Inferior parietal cortex (tissue), 1 donor: ENCODE results near the gene RSAD2.
"Not testable (repeated sequence)": the region's sequence is repeated elsewhere in the genome, so short reads cannot be mapped to it uniquely, and the experiment has no call there.

ENCODE experiments used
- DNase-seq: peaks from one replicate; pipeline ENCODE4 v3.0.0-alpha.2; 2016; ENCODE audit errors: extremely low spot score

The RSAD2 gene

DNA sequence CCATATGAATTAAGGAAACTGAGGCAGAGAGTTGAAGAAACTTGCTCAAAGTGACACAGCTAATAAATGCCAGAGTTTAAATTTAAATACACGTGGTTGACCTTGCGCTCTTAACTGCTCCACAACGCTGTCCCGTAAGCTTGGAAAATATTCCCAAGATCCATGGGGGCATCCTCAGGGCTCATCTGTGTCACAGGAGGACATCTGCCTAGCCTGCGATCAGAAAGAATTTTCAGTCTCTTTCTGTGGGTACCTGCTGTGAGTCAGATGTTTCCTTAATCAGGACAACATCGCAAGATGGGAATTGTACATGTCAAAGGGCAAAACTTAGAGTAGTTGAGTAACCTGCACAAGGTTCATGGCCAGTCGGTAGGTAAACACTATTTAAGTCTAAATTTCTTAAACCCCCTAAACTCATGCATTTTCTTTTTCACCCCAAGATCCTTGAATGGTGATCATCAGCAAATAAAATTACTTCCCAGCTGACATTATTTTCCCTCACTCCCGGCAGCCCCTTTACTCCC, 13.3 kb upstream of the RSAD2 start:
- no peak for DNase-seq

DNA sequence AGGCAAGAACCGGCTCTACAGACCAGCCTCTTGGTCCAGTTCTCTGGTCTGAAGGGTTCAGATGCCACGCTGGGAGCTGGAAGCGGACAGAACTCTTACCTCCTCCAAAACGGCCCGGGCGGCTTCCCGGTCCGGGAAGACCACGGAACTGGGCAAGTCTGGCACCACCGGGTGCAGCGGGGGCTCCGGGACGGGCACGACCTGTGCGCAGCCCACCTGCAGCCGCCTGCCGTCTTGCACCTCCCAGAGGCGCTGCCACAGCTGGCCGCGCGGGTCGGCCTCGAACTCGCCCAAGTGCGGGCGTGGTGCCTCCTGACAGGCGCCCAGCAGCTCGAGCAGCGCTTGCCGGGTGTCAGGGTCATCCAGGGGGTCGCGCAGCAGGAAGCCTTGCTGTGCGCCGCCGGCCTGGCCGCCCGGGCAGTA, 12.6 kb upstream of the RSAD2 start:
- no peak for DNase-seq

DNA sequence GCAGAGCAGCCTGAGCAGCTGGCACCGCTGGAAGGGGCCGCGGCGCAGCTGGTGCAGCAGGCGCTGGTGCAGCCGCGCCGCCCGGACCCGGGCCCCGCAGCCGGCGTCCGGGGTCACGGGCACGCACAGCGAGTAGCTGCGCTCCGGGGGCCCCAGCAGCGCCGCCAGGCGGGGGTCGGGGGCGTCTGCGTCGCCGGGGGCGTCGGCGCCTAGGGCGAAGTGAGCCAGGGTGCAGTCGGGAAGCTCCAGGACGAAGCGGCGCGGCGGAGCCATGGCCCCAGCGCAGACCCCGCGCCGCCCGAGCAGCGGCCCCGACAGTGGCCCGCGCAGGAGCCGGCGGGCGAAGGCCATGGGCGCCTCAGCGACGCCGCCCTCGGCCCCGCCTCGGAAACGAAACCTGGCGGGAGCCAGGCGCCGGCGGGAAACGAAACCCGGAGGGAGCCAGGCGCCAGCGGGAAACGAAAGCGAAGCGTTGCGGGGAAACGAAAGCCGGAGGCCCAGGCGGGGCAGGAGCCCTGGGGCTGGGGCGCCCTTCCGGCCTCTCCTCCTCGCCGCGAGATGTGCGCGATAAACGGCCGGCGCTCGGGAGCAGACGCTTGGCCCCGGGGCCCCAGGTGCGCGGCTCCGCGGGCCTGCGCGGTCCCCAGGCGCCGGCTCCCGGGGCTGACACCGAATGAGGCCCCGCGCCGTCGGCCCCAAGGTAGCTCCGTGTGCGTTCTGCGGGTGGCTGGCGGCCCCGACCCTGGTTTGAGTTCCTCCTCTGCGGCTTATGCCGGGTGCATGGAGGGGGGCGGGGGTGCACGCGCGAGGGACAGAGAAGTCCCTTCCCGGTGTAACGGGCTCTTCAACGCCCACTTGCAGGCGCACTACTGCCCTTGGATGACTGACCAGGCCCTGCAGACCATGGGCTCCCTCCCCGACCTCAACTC, 12.0 kb upstream of the RSAD2 start, which contains the start of gene CMPK2:
Gene CMPK2 (minus strand): TSS at position 562 of the 929 bp plus-strand sequence. CDS start 211 bp downstream, at position 351.
- DNase-seq: peak; percentile 53

DNA sequence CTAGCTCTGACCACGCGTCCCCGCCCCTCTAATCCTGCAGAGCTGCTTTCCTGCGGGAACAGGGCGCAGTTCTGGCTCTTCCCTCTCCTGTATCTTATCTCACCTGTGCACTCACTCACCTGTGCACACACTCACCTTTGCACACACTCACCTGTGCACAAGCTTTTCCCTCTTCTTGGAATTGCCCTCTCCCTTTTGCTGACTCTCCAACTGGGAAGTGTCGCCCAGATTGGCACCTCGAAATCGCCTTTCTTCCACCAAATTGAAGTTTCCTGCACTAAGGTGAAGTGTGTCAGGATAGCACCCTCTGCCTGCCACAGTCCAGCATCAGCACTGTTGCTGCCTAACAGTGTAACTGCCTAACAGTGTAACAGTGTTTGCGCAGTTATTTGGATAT, 11.3 kb upstream of the RSAD2 start:
- peak; percentile 44 for DNase-seq

DNA sequence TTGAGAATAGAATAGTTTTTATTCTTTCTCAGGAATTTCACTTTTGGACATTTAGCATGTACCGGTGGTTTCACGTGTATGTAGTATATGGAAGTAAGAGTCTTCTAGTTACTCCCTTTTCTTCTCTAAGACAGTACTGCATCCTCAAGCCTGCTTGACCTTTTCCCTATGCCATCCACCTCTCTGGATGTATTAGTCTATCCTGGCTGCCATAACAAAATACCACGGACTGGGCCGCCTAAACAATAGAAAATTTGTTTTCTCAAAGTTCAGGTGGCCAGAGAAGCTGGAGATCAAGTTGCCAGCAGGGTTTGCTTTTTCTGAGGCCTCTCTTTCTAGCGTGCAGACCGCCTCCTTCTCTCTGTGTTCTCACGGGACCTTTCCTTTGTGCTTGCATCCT, 10.6 kb upstream of the RSAD2 start:
- DNase-seq: no peak

DNA sequence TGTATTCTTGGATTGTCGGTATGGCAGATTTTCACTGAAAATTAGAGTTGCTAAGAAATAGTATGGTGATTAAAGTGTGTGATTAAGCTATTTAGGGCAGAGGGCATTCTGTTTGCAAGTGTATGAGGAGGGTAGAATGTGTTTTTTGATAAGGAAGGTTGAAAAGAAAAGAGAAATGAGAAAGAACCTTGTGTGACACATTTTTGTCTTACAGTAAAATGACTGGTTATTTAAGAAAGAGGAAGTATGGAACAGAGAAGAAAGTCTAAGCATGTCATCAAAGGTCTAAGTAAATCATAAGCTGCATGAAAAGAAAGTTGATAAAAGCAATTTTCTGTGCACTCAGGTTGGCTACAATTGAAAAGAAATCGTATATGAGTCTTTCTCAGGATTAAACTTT, 5.2 kb upstream of the RSAD2 start:
- no peak for DNase-seq

DNA sequence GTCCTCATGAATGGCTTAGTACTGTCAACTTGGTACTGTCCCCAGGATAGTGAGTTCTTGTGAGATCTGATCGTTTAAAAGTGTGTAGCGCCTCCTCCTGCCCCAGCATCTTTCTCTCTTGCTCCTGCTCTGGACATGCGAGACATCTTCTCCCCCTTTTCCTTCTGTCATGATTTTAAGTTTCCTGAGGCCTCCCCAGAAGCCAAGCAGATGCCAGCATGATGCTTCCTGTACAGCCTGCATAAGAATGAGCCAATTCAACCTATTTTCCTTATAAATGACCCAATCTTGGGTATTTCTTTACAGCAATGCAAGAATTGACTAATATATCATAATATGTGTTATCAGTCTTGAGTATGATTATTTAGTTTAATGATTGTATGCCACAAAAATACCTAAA, 3.5 kb upstream of the RSAD2 start:
- no peak for DNase-seq

DNA sequence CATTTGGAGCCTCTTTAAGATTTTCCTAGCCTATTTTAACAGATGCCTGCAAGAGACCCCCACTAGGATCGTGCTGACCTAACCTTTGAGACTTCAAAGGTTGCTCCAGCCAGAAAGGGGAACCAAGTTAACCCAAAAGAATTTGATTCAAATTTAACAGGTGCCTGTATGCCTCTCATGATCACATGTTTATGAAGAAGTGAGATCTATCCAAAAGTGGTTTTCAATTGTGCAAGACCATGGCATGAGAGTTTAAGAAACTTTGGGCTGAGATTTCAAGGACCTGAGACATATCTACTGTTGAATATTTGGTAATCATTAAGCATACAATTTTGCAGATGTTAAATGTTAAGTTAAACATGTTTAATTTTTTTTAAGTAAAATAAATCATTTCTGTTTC, 1.3 kb upstream of the RSAD2 start:
- DNase-seq: no peak

DNA sequence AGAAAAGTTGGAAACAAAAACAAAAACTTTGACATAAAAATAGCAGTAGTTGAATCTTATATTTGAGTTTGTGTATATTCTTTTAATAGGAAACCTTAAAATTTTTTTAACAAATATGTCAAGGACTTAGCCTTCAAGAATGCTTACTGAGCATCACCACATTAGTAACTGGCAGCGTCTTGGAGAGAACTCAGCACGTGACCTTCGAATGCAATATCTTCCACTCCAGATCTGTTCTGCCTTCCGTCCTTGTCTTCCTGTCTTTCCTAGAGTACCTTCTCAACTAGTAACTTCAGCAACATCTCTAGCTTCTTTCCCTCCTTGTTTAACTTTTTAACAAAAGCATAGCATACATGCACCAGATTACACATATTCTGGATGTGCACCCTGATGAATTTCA, 972 bp downstream of the RSAD2 start:
- DNase-seq: no peak

DNA sequence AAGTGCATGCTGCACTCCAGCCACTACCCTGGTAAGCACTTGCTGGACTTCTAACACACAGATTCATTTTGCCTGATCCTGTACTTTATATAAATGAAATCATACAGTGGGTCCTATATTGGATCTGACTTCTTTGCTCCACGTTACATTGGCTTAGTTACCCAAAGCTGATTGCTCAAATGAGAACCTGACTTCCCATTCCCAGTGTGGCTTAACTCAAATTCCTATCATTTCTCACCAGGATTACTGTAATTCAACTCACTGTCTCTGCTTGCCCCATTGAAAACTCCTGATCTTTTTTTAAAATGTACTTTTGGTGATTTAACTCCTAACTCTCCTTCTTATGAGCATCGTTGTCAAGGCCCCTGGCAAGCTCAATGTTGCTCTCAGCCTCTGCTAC, 1.4 kb downstream of the RSAD2 start:
- no peak for DNase-seq

DNA sequence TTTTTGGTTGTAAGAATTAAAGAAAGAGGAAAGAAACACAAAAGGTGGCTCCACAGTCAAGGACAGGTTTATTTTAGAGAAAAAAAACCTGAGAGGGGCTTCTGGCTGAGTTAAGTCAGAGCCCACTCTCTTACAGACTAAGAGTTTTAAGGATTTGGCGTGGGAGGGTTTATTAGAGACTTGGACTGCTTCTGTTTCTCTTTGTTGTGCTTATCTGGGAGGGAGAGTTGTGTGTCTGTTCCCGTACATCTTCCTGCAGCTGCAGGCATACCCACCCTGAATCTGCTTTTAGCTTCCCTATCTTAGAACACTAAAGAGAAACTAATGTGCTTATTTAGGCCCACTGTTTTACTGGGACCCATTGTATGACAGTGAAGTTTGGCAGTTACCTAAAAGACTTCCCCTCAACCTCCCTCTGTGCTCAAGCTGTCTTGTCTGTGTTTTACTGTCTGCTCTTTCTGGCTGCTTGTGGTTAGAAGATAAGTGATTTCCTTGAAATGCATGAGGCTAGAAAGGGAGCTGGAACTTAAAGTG, 2.7 kb downstream of the RSAD2 start:
- DNase-seq: no peak

DNA sequence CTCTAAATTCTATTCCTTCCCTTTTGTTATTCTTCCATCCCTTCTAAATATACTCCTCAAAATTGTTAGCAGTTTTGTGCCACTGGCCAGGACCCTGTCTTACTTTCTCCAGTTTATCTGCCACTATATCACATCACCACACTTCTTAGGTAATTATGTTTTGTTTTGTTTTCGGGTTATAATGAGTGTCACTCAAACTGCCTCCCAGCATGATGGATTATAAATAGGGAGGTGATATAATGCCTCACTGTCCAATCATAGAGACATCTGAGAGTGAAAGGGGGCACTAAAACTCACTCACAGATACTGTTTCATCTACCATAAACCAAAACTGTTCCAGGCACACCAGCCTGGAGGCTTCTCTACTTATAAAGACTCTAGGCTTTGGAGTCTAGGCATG, 3.5 kb downstream of the RSAD2 start:
- DNase-seq: no peak

DNA sequence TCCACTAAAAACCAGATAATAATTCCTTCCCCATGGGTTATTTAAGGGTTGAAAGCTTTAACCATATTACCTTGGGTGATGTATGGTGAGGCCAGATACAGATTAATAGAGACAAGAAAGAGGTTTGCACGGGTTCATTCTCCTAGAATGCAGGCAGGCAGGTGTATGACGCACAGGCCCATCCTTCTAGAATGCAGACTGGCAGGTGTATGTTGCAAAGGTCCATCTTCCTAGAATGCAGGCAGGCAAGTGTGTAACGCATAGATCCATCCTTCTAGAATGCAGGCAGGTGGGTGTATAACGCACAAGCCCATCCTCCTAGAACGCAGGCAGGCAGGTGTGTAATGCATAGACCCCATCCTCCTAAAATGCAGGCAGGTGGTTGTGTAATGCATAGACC, 3.9 kb downstream of the RSAD2 start:
- no peak for DNase-seq

DNA sequence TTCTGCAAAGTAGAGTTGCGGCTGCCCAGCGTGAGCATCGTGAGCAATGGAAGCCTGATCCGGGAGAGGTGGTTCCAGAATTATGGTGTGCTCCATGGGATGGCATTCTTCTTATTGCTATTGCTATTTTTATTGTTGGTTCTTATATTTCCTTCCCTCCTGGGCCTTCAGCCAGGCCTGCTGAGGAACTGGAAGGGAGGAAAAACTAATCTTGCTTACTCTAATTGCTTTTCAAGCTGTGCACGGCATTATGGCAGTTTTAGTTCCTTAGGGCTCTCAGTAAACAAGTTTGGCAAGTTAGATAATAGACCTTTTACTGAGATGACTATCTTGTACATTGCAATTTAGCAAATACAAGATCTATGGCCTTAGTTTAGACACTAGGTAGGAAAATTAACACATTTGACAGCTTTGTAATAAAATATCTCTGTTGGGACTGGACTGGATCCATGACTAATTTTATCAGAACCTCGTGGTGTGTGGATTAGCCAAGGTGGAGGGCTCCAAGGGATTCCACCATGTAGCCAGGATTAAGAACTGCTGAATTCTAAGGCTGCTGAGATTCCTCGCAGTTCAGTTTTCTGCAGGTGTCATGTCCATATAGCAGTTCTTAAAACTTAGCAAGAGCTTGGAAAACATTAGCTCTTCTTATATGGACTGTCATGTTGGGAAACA, 6.0 kb downstream of the RSAD2 start:
- DNase-seq: no peak

DNA sequence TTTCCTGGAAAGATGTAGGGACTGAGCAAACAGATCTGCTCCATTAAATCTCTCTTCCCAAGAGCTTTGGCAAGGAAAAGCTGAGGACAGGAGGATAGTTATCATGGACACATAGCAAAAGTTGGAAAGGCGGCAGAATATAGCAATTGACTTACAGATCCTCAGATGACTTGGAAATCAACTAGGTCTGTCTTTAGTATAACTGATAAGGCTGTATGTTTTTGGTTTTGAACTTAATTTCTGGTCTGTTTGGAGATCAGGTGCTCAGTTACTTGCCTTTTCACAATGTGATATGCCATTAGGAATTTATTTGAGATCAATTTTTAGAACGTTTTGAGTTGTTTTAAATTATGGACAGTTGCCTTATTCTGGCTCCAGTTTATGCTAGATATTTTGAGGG, 8.0 kb downstream of the RSAD2 start:
- DNase-seq: no peak

DNA sequence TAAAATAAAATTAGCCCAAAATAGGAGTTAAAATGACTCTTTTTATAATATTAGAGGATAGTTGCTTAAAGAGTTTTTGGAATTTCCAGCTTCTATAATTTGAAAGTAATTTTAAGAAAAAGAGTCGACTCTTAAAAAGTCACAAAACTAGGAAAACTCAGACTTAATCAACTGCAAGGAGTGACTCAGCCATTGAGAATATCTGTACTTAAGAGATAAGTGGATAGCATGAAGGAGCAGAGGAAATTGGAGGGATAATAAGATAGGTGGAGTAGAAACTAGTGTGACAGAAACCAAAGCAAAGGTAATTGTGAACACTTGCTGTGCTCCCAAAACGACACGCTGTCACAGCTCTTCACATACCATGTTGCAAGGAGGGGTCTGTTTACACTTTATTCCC, 8.4 kb downstream of the RSAD2 start:
- no peak for DNase-seq

DNA sequence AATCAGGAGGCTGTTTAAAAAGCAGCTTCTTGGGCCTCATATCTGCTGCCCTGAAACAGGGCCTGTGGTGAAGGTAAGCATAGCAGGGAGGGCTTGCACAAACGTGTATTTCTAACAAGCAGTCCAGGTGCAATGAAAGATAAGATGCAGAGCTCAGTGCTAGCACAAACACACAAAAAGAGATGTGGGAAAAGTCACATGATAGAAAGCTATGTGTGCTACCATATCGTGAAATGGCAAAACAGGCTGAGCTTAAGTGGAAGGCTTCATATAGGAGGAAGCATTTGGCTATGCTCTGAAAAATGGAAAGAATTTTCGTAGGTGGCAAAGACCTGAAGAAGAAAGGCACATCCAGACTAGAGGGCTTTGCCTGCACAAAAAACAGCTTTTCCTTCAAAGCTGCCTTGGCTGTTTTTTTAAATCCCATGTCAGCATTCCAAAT, 10.2 kb downstream of the RSAD2 start:
- DNase-seq: peak; percentile 23

DNA sequence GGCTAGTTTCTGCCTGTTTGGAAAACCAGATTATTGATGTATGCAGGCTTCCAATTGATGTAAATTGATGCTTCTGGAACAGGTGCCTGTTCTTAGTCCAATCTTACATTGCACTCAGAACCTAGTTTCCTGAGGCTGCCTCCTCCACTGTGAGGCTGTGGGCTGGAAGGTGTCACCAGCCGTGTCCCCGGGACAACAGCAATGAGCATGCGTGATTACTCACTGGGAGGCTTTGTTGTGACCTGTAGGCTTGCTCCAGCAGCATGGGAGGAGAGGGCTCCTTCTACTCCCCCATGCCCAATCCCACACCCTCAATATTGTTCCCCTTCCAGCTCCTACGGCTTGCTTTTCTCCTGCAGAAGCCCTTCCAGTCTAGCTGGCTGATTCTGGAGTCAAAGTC, 11.1 kb downstream of the RSAD2 start:
- no peak for DNase-seq

DNA sequence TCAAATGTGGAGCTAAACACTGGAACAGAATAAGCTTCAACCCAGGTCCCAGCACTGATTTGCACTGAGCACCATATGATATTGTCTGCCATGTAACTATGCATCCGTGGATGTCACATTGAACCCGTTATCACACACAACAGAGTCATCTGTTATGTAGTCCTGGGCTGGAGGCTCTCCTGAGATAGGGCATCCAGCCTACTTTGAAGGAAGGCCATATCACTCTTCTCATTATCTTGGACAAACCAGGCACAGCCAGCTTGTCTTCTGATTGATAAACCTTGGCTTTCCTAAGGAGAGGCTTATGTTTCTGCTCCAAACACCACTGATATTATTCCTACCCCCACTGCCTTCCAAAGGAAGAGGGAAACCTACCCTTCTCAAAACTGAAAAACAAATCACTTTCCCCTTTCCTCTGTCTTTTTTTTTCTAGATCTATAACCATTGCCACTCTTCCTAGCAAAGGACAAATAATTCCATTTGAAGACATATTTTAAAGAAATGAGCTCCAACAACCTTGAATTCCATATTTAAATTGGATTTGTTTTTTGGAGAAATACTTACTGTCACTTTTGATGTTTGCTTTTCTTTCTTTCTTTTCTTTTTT, 16.4 kb downstream of the RSAD2 start:
- peak; percentile 37 for DNase-seq

DNA sequence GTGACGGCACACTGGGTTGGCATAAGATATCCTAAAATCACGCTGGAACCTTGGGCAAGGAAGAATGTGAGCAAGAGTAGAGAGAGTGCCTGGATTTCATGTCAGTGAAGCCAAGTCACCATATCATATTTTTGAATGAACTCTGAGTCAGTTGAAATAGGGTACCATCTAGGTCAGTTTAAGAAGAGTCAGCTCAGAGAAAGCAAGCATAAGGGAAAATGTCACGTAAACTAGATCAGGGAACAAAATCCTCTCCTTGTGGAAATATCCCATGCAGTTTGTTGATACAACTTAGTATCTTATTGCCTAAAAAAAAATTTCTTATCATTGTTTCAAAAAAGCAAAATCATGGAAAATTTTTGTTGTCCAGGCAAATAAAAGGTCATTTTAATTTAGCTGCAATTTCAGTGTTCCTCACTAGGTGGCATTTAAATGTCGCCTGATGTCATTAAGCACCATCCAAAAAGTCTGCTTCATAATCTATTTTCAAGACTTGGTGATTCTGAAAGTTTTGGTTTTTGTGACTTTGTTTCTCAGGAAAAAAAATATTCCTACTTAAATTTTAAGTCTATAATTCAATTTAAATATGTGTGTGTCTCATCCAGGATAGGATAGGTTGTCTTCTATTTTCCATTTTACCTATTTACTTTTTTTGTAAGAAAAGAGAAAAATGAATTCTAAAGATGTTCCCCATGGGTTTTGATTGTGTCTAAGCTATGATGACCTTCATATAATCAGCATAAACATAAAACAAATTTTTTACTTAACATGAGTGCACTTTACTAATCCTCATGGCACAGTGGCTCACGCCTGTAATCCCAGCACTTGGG, 19.6 kb downstream of the RSAD2 start:
- DNase-seq: peak; percentile 83

DNA sequence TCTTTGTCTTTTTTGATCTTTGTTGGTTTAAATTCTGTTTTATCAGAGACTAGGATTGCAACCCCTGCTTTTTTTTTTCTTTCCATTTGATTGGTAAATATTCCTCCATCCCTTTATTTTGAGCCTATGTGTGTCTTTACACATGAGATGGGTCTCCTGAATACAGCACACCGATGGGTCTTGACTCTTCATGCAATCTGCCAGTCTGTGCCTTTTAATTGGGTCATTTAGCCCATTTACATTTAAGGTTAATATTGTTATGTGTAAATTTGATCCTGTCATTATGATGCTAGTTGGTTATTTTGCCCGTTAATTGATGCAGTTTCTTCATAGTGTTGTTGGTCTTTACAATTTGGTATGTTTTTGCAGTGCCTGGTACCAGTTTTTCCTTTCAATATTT, 25.0 kb downstream of the RSAD2 start:
- DNase-seq: not testable (repeated sequence)
